ENCODE measurements around the gene TMEM131L.
A peak's percentile ranks its signal among the peaks of the same experiment; 100 is the strongest.

The TMEM131L gene

DNA sequence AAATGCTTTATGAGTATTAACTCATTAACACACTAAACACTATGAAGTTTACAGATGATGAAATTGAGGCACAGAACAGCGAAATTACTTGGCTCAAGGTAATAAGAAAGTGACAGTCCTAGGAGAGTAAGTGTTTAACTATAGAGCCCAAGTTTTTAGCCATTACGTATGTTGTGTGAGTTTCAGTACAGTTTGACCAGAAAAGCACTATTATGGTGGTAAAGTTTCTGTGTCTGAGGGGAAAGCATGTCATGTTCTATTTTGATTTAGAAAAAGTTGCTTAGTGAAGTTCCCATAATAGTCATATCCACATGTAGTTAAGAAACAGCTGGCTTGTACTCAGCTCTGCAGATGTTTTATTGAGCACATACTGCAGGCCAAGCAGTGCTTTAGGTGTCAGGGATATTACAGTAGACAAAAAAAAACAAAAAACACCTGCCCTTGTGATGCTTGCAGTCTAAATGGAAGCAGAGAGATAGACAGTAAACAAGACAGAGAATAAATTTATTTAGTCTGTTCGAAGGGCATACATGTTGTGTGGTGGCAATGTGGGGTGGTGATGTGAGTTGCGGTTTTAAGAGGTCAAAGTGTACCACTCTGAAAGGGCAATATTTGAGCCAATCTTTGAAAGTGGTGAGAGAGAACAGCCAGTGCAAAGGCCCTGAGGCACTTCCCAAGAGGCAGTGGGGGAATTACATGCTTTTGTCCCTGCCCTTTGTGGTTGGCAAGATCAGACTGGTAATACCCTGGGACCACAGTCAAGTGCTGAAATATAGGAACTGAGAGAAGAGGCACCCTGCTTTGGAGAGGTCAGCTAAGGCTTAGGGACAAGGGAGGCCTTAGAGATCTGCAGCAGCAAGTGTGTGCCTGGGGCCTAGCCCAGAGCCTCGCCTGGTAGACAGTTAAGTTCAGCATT lies 6.2 kb downstream of the TMEM131L start:
- DNase-seq (ENCODE audit: low read depth in 3 of 3) = no peak

- no peak for DNase-seq (ENCODE audit: low read depth in 3 of 3)
Measured at GRCh38 chr4:153474251-153474650, 8.1 kb downstream of the TMEM131L start.

DNA sequence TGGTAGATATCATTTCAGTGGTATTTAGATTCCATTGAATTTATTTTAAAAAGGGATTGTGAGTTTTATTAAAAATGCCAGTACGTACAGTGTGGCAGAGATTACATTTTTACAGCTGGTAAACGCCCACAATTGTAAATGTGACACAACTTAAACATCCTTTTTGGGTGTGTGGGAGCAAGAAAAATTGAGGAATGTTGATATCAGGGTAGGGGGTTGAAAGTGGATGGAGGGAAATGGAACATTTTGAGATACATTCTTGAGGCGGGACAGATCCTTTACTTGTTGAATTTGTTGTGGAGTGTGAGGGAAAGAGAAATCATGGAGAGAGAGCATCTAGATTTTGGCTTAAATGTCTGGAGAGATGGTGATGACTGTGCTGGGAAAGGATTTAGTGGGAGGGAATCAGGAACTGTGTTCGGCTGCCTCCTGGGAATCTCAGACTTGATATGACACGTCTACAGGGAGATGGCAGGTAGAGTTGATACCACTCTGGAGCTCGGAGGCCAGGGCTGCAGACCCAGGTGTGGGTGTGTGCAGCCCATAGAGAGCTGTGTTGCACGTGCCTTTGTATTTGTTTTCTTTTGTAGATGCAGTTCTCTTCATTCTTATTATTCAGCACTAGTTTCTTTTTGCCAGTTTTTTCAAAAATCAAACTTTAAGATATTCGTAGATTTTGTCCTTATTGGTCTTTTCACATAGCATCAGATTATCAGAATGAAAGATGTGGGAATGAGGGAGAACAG lies 10.8 kb downstream of the TMEM131L start:
- no peak for DNase-seq (ENCODE audit: low read depth in 3 of 3)

DNA sequence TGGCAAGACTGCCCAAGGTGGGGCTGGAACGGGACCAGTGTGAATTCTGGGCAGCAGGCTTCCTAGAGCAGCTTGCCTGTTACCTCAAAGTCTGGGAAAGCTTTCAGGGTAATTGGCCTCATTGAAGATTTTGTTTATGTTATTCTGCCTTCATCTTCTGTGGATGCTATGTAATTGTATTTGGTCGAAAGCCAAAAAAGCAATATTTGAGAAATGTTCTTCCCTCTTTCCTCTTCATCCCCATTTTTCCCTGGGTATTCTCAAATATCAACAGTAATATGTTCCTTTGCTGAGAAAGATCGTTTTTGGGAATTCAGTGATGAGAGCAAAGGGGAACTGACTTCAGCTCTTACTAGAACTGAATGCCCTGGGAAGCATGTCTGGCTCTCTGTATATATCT lies 12.9 kb downstream of the TMEM131L start:
- no peak for DNase-seq (ENCODE audit: low read depth in 3 of 3)

DNA sequence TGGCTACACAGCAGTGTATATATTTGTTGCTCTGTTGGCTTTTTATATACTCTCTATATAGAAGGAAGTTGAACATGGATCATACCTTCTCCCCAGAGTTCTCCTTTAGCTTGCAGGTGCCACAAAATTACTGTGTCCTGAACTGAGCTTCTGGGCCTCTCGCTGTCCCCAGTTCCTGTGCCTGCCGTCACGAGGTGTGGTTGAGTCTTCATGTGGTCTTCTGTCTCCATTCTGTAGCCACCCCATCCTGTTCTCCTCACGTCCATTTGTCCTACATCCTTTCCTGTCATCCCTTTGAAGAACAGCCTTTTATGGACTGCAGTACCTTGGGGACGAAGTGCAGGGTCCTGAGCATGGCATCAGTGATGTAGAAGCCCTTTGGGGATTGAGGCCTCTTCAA lies 14.5 kb downstream of the TMEM131L start:
- no peak for DNase-seq (ENCODE audit: low read depth in 3 of 3)

DNA sequence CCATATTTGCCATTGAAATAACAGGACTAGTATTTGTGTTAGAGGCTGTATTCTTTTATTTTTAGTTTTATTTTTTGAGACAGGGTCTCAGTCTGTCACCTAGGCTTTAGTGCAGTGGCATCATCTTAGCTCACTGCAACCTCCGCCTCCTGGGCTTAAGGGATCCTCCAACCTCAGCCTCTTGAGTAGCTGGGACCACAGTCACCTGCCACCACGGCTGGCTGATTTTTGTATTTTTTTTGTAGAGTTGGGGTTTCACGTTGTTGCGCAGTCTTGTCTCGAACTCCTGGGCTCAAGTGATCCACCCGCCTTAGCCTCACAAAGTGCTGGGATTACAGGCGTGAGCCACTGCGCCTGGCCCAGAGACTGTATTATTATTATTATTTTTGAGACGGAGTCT lies 15.3 kb downstream of the TMEM131L start:
- DNase-seq (ENCODE audit: low read depth in 3 of 3) = no peak

GRCh38 chr4:153483432-153484418 lies 17.6 kb downstream of the TMEM131L start:
- no peak for DNase-seq (ENCODE audit: low read depth in 3 of 3)

GRCh38 chr4:153485359-153485758 lies 19.2 kb downstream of the TMEM131L start:
- no peak for DNase-seq (ENCODE audit: low read depth in 3 of 3)

- DNase-seq (ENCODE audit: low read depth in 3 of 3) = no peak
Measured at GRCh38 chr4:153485860-153486259, 19.7 kb downstream of the TMEM131L start.

GRCh38 chr4:153486281-153487151 lies 20.4 kb downstream of the TMEM131L start:
- no peak for DNase-seq (ENCODE audit: low read depth in 3 of 3)

DNA sequence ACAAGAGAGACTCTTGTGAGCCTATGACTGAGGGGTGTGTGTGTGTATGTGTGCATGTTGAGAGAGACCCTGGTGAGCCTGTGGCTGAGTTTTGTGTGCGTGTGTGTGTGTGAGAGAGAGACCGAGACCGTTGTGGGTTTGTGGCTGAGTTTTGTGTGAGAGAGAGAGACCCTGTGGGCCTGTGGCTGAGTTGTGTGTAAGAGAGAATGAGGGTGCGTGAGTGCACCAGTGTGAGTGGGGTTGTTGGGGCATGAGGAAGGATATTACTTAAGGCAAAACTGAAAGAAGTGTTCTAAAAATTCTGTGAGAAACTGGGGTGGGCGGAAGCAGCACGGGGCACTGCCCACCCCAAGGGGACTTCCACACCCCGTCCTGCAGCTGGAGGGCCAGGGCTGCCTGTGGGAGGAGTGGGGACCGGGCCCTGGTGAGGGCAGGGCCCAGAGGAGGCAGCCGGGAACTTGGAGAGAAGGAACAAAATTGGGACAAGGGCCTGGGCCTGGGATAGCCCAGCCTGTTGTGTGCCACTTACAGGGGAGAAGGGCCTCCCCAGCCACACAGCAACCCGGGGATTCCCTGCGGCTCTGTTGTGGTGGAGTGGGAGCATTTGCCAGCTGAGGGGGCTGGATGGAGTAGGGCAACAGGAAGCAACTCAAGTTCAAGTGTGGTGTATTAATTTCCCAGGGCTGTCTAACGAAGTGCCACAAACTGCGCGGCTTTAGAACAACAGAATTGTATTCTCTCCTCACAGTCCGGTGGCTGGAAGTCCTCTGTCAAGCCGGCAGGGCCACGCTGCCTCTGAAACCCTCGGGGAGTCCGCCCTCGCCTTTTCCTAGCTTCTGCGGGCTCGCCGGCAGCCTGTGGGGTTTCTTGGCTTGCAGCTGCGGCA lies 22.1 kb downstream of the TMEM131L start:
- peak; percentile 66 to 71 (median 67) for DNase-seq (ENCODE audit: low read depth in 3 of 3)

- DNase-seq (ENCODE audit: low read depth in 3 of 3) = no peak
Measured at GRCh38 chr4:153489856-153490558, 23.8 kb downstream of the TMEM131L start.

- DNase-seq (ENCODE audit: low read depth in 3 of 3) = no peak
Measured at GRCh38 chr4:153490985-153491483, 24.9 kb downstream of the TMEM131L start.

DNA sequence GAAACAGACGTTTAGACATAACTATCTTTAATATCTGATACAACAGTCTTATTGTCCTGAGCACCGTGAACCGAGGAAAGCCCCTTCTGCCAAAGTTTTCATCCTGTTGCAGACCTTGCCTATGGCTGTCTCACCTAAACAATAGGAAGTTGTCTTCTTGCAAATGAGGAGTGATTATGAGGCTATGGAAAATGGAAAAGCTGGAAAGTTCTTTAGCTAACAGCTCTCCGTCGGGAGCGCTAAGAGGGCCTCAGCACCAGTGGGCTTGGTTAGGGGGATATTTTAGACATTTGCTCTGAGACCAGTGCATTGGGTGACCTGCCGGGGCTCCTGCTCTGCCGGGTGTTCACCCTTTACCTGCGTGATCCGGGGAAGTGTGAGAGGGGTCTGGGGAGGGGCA lies 28.4 kb downstream of the TMEM131L start:
- DNase-seq (ENCODE audit: low read depth in 3 of 3) = no peak

DNA sequence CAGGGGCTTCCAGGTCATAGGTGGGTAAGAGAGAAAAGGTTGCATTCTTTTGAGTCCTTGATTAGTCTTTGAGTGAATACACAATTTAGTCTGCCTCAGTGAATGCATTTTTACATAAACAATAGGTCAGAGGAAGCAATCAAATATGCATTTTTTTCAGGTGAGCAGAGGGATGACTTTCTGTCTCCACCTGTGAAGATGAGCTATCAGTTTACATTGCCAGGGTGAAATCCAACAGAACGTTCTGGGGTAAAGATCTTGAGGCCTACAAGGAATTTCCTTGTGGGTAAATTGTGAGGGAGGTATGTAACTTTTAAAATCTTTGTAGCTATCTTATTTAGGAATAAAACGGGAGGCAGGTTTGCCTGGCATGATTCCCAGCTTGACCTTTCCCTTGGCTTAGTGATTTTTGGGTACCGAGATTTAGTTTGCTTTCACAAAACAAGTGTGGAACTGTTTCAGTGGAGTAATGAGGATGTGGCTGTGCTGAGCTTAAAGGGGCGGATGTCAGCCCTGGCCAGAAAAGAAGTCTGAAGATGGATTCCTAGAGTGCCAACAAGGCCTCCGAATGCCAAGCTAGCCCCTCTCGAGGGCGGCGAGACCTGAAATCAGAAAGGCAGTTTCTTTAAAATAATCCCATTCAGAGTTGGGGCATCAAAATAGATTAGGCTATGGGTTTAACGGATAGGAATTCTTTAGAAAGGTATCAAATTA lies 29.5 kb downstream of the TMEM131L start:
- DNase-seq (ENCODE audit: low read depth in 3 of 3) = no peak

DNA sequence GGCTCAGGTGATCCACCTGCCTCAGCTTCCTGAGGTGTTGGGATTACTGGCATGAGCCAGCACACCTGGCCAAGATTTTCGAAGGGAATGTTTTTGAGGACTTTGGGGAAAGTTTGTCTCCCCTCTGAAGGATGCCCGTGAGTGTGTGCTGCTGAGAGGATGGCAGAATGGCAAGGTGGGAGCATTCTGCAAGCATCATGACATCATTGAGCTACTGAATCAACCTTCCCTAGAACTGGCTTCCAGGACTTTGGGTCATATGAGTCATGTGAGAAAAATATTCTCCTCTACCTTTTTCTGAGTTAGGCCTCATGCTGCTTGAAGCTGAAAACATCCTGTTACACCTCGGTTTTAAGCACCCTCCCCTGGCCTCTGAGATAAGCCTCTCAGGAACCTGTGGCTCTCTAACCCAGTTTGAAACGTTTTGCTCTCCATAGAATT lies 31.0 kb downstream of the TMEM131L start:
- peak in 1 of 3 experiments; percentile 32 for DNase-seq (ENCODE audit: low read depth in 3 of 3)

GRCh38 chr4:153497988-153498967 lies 32.1 kb downstream of the TMEM131L start:
- DNase-seq (ENCODE audit: low read depth in 3 of 3) = no peak
